Epithelial cell of esophagus (primary cell): ENCODE measurements around the gene MBNL1.

Experiments used
- DNase-seq: peaks from one replicate; pipeline ENCODE4 v3.0.0; 2010; ENCODE audit warnings: low read depth
- H3K4me3 ChIP-seq: 2 replicates; pipeline ENCODE4 v1.5.1; 2011; ENCODE audit warnings: mild to moderate bottlenecking, low read length, control low read depth
- TF ChIP-seq, protein P1 (sequence below): IDR thresholded peaks from 2 replicates; pipeline ENCODE4 v1.5.1; 2011; ENCODE audit warnings: low read depth, mild to moderate bottlenecking, low read length, control low read depth, inconsistent platforms; ENCODE audit not compliant: insufficient read depth; ENCODE audit errors: missing control alignments

MBNL1 gene

DNA sequence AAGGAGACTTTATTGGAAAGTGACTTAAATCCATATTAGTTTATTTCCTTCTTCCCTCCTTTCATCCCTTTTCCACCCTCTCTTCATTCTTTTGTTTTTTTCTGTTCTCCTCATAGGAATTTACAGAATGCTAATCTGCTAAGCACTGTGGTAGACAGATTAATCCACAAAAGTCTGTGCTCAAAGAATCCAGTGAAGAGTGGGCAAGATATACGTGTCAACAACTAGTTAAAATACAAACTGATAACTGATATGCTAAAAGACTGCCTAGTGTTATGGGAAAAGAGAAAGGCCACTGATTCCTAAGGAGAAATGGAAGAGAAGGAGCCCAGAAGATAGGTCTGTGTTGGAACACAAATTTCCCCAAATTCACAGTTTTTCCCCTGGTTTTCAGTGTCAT lies 202.2 kb downstream of the MBNL1 start:
- H3K4me3 ChIP-seq = no peak overlapping the region
- DNase-seq = no peak
- TF ChIP-seq, protein P1, sequence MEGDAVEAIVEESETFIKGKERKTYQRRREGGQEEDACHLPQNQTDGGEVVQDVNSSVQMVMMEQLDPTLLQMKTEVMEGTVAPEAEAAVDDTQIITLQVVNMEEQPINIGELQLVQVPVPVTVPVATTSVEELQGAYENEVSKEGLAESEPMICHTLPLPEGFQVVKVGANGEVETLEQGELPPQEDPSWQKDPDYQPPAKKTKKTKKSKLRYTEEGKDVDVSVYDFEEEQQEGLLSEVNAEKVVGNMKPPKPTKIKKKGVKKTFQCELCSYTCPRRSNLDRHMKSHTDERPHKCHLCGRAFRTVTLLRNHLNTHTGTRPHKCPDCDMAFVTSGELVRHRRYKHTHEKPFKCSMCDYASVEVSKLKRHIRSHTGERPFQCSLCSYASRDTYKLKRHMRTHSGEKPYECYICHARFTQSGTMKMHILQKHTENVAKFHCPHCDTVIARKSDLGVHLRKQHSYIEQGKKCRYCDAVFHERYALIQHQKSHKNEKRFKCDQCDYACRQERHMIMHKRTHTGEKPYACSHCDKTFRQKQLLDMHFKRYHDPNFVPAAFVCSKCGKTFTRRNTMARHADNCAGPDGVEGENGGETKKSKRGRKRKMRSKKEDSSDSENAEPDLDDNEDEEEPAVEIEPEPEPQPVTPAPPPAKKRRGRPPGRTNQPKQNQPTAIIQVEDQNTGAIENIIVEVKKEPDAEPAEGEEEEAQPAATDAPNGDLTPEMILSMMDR = no peak

DNA sequence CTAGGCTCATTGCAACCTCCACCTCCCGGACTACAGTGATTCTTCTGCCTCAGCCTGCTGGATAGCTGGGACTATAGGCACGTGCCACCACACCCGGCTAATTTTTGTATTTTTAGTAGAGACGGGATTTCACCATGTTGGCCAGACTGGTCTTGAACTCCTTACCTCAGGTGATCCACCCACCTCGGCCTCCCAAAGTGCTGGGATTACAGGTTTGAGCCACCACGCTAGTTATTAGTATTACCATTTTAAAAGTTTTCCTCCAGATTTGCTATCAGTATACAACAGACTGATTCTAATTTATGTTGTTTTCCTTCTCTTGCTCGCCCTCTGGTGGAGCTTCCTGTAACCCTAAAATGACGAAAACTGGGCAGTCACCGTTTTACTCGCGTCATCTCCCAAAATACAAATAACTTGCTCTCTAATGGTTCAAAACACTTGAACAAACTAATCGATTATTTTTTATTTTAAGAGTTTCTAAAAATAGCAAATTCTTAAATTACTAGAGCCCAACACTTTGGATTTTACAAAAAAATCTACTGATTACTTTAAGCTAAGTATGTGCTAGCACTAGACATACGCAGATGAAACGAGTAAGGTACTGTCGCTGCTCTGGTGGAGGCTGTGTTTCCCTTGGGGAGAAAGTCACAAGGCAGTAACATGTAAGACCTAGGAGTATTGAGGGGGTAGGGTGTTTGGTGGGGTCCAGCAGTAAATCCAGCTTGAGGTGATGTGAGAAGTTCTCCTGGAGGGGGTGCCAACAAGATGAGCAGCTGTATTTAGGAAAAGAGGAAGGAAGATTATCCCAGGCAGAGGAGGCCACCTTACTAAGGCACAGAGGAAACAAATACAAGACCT lies 203.3 kb downstream of the MBNL1 start:
- no peak overlapping the region for H3K4me3 ChIP-seq
- DNase-seq = peak; percentile 60
- TF ChIP-seq, protein P1 = peak; percentile 70

DNA sequence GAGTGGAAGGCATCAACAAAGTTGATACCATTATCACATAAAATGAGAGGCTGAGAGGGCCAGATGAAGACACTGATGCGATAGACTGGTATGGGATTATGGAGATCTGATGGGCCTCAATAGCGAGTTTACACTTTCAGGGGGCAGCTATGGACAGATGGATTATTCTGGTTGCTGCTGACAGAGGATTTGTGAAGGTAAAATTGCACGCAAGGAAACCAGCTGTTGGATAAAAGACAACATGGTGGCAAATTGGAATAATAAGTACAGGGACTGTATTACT lies 203.9 kb downstream of the MBNL1 start:
- TF ChIP-seq, protein P1 = no peak
- DNase-seq = no peak
- H3K4me3 ChIP-seq = no peak overlapping the region

DNA sequence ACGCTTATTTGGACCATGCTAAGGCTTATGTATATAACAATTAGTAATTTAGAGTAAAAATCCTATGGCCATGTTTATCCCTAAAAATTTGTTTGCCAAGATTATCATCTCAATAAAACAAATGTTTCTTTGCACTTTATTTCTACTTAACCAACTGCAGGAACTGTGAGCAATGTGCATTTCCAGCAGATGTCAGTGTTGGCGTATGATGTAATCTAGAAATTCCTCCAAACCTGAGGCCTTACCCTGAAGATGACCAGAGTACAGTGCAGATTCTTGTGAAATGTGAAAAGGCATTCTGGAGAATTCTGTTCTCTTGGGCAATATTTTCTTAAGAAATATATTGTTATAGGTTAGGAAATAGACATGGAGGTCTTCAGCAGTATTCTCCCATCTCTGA lies 205.9 kb downstream of the MBNL1 start:
- peak; percentile 74 for DNase-seq
- TF ChIP-seq, protein P1 = peak; percentile 71
- H3K4me3 ChIP-seq = no peak overlapping the region

DNA sequence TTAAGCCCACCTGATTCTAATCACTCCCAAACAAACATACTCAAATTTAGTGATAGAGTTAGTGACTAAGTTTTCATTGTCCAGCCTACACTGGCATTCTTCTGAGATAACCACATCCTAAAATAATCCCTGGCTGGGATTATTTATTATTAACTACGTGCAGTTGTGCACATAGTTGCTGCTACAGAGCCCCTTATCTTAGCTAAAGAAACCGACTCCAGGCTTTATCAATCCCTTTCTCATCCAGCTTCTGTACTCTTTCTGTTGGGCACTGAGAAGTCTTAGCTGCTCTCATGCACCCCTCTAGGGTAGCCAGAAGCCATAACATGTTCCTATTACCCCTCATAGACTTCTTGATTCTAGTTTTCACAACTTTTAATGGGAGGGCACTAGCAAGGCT lies 208.7 kb downstream of the MBNL1 start:
- TF ChIP-seq, protein P1 = no peak
- no peak for DNase-seq

DNA sequence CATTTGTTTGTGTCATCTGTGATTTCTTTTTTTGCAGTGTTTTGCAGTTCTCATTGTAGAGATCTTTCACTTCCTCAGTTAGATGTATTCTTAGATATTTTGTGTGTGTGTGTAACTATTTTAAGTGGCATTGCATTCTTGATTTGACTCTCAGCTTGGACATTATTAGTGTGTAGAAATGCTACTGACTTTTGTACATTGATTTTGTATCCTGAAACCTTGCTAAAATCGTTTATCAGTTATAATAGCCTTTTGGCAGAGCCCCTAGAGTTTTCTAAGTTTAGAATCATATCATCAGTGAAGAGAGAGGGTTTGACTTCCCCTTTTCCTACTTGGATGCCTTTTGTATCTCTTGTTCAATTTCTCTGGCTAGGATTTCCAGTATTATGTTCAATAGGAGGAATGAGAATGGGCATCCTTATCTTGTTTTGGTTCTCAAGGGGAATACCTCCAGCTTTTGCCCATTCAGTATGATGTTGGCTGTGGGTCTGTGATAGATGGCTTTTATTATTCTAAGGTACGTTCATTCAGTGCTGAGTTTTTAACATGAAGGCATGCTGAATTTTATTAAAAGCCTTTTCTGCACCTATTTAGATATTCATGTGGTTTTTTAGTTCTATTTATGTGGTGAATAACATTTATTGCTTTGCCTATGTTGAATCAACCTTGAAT lies 211.7 kb downstream of the MBNL1 start:
- TF ChIP-seq, protein P1 = no peak
- DNase-seq = no peak
- no peak overlapping the region for H3K4me3 ChIP-seq

More for the DNA sequence above, 208.7 kb downstream of the MBNL1 start:
- no peak overlapping the region for H3K4me3 ChIP-seq
